HAP-1 (cell line): ENCODE data around the gene RAB31.

Source experiments
- DNase-seq, 2 experiments: peaks; one replicate each; pipeline ENCODE4 v3.0.0-alpha.2; 2016 to 2020; ENCODE audit warnings: low spot score in 2 of 2
- H3K27me3 ChIP-seq: fragments of 250-450 bp; sonication (Bioruptor Pico); 2 replicates; pipeline ENCODE4 v1.5.1; 2020; ENCODE audit warnings: low read depth, mild to moderate bottlenecking, moderate library complexity
- H3K36me3 ChIP-seq: fragments of 250-450 bp; sonication (Bioruptor Pico); replicated peaks from 2 replicates; pipeline ENCODE4 v1.5.1; 2020; ENCODE audit warnings: mild to moderate bottlenecking
- H3K4me1 ChIP-seq: fragments of 250-450 bp; sonication (Bioruptor Pico); 2 replicates; pipeline ENCODE4 v1.5.1; 2020; ENCODE audit warnings: mild to moderate bottlenecking
- H3K4me3 ChIP-seq: fragments of 250-450 bp; sonication (Bioruptor Pico); 2 replicates; pipeline ENCODE4 v1.5.1; 2020; ENCODE audit warnings: mild to moderate bottlenecking, moderate library complexity
- H3K9me3 ChIP-seq: fragments of 250-450 bp; sonication (Bioruptor Pico); 2 replicates; pipeline ENCODE4 v1.5.1; 2020; ENCODE audit warnings: mild to moderate bottlenecking, moderate library complexity
- in situ Hi-C: fragments of 300-500 bp; cut with MboI; formaldehyde crosslinking; loops from 3 replicates; pipeline ENCODE4 v1.14.3; 2020; ENCODE audit warnings: low sequenced_read_pairs, inconsistent platforms, mixed read lengths

RAB31 gene

DNA sequence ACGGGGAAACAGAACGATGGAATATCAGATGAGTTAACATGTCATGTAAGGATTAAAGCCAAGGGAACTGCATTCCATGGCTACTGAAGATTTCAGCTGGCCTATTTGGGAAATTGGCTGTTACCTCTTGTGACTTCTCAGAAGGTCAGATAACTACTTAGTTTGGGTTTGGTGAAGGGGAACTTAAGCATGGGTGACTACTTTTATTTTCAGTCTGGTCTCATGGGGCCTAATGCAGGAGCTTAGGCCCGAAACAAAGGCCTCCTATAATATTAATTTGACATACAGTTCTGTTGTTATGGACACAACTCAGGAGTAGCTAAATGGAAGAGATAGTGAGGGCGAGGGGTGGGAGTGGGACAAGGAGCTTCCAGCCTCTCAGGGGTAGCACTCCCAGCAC, 133.7 kb downstream of the RAB31 start:
- Histone ChIP-seq H3K9me3 (no peaks in the 10 kb centered on the region), H3K4me3 (no peak overlapping the region), H3K27me3 (no peaks in the 10 kb centered on the region), H3K4me1 (no peaks in the 10 kb centered on the region), H3K36me3 (no peaks in the 10 kb centered on the region)
- in situ Hi-C loops = no loop called here
- no peak for DNase-seq

- no peak for DNase-seq
- in situ Hi-C loops = no loop called here
- H3K4me1 ChIP-seq = no peaks in the 10 kb centered on the region
- no peaks in the 10 kb centered on the region for H3K9me3 ChIP-seq
- no peak overlapping the region for H3K4me3 ChIP-seq
- H3K36me3 ChIP-seq = no peaks in the 10 kb centered on the region
- no peaks in the 10 kb centered on the region for H3K27me3 ChIP-seq
These were observed 134.3 kb downstream of the RAB31 start for GRCh38 chr18:9842448-9842847.

DNA sequence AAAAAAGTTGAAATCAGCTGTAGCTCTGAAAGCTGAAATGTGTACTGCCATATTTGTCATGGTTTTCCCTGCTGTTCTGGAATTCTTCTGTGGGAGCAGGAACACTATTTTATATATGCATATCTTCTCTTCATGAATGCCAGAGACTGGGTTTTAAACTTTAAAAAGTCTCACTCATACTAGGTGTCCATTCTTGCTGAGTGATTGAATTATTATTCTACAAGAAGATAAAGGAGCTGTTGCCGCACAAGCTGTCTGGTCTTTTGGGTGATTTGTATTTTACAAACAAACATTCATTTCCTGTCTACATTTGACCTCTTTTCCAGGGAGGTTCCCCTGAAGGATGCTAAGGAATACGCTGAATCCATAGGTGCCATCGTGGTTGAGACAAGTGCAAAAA, 137.2 kb downstream of the RAB31 start:
- Histone ChIP-seq H3K9me3 (no peaks in the 10 kb centered on the region), H3K4me3 (no peak overlapping the region), H3K27me3 (no peaks in the 10 kb centered on the region), H3K4me1 (no peaks in the 10 kb centered on the region), H3K36me3 (no peaks in the 10 kb centered on the region)
- no peak for DNase-seq
- in situ Hi-C loops = no loop called here

DNA sequence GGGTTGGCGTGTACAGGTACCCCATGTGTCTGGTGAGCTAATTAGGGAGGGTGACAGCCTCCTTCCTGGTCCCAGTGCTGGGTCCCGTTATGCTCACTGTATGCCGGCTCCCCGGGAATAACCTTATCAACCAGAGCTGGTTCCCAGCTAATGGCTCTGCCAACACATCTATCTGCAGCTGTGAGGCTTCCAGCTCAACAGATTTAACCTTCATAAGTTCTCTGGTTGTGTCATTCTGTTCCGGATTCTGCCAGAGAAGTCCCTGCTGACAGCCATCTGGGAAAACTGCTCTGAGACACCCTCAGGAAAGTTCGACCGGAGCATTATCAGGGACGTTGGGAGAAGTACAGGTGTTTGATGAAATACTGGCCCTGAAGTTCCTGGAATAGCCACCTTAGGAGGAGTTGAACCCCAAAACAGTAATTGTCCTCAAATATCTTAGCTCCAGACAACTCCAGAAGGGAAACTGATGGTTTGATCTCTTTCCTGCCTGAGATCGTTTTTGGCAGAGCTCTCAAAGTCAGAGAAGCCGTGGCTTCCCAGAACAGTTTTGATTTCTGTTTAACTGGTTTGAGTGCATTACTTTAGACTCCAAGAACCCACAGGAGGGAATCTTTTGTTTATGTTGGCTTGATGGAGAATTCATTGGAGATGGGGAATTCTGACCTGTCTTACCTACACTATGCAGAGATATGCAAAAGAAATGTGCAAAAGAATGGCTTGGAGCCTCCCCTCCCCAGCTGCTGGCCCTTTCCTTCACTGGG, 138.2 kb downstream of the RAB31 start:
- in situ Hi-C loops = no loop called here
- Histone ChIP-seq H3K27me3 (no peaks in the 10 kb centered on the region), H3K36me3 (no peaks in the 10 kb centered on the region), H3K9me3 (no peaks in the 10 kb centered on the region), H3K4me1 (no peaks in the 10 kb centered on the region), H3K4me3 (no peak overlapping the region)
- no peak for DNase-seq

GRCh38 chr18:9848170-9848879, 140.2 kb downstream of the RAB31 start:
- in situ Hi-C loops = no loop called here
- Histone ChIP-seq H3K36me3 (no peaks in the 10 kb centered on the region), H3K9me3 (no peaks in the 10 kb centered on the region), H3K27me3 (no peaks in the 10 kb centered on the region), H3K4me1 (no peaks in the 10 kb centered on the region), H3K4me3 (no peak overlapping the region)
- no peak for DNase-seq

DNA sequence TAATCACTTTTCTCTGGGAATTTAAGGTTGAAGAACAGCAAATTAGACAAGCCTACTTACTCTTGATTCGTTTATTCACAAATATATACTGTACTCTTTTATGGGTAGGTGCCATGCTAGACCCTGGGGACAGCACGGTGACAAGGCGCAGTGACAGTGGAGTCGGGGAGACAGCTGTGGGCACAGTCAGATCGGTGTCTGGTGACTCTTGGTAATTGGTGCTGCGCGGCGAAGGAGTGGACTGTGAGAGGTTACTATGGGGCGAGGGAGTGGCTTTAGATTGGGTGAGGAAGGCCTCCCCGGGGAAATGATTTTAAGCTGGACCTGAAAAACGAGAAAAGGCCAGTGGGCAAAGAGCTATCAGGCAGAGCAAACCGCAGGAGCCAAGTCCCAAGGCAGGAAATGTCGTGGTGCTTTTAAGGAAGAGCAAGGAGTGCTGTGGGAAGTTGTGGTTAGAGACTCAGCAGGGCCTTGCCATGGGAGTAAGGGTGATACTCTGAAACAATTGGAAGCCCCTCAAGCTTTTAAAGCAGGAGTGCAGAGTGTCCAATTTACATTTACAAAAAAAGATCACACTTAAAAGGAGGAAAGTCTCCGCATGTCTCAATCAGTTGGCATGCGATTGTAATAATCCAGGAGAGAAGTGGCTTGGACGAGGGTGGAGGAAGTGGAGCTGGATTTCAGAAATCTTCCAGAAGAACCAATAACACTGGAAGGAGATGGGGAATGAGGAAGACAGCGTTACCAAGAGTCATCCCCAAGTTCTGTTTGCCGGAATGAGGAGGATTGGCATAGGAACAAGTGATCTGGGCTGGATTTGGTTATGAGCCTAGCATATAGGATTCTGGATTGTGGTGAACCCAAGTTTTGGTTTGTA, 141.5 kb downstream of the RAB31 start:
- no peak overlapping the region for H3K4me3 ChIP-seq
- no peaks in the 10 kb centered on the region for H3K36me3 ChIP-seq
- DNase-seq = no peak
- H3K27me3 ChIP-seq = no peaks in the 10 kb centered on the region
- in situ Hi-C loops = no loop called here
- H3K4me1 ChIP-seq = no peaks in the 10 kb centered on the region
- H3K9me3 ChIP-seq = no peaks in the 10 kb centered on the region

GRCh38 chr18:9850309-9850708, 142.2 kb downstream of the RAB31 start:
- Histone ChIP-seq H3K9me3 (no peaks in the 10 kb centered on the region), H3K27me3 (no peaks in the 10 kb centered on the region), H3K4me1 (no peaks in the 10 kb centered on the region), H3K4me3 (no peak overlapping the region), H3K36me3 (no peaks in the 10 kb centered on the region)
- in situ Hi-C loops = no loop called here
- no peak for DNase-seq

DNA sequence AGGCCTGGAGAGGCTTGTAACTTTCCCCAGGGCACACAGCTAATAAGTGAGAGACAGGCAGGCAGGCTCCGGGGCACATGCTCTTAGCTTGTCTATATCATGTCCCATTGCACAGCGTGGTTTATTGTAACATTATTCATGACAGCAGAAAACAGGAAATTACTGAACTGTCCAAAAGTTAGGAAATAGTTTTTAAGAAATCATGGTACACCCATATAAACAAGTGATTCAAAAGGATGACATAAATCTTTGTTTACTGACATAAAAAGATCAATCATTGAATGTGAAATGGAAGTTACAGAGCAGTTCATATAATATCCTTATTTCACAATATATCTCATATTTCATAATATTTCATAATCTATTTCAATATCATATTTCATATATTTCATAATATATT, 143.4 kb downstream of the RAB31 start:
- in situ Hi-C loops = no loop called here
- H3K27me3 ChIP-seq = no peaks in the 10 kb centered on the region
- no peaks in the 10 kb centered on the region for H3K4me1 ChIP-seq
- DNase-seq = no peak
- no peaks in the 10 kb centered on the region for H3K36me3 ChIP-seq
- no peaks in the 10 kb centered on the region for H3K9me3 ChIP-seq
- no peak overlapping the region for H3K4me3 ChIP-seq

- Histone ChIP-seq H3K36me3 (no peaks in the 10 kb centered on the region), H3K4me1 (no peaks in the 10 kb centered on the region), H3K4me3 (no peak overlapping the region), H3K27me3 (no peaks in the 10 kb centered on the region), H3K9me3 (no peaks in the 10 kb centered on the region)
- DNase-seq = no peak
- in situ Hi-C loops = no loop called here
These were observed 144.4 kb downstream of the RAB31 start for GRCh38 chr18:9852266-9853081.

GRCh38 chr18:9854801-9855676, 146.9 kb downstream of the RAB31 start:
- H3K4me1 ChIP-seq = no peaks in the 10 kb centered on the region
- in situ Hi-C loops = no loop called here
- no peaks in the 10 kb centered on the region for H3K36me3 ChIP-seq
- H3K27me3 ChIP-seq = no peaks in the 10 kb centered on the region
- no peak overlapping the region for H3K4me3 ChIP-seq
- DNase-seq = no peak
- H3K9me3 ChIP-seq = no peaks in the 10 kb centered on the region

- Histone ChIP-seq H3K4me1 (no peaks in the 10 kb centered on the region), H3K9me3 (no peaks in the 10 kb centered on the region), H3K4me3 (no peak overlapping the region), H3K36me3 (no peaks in the 10 kb centered on the region), H3K27me3 (no peaks in the 10 kb centered on the region)
- in situ Hi-C loops = no loop called here
- no peak for DNase-seq
These were observed 147.6 kb downstream of the RAB31 start for GRCh38 chr18:9855681-9856080.

DNA sequence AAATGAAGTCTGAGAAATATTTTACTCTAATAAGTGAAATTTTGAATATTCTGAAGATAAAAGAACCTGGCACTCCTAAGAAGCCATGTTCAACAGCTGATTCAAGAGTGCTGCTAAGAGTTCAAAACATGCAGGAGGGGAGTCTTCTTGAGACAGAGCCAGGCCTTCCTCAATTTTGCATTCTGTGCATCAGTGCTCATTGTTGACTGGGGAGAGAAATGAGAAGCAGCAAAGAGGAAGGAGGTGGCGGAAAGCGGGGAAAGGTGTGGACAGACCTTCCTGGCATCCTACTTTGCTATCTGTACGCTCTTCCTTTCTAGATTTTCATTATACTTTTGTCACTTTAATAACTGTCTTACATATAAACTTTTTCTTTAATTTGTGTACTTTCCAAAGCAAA, 148.0 kb downstream of the RAB31 start:
- in situ Hi-C loops = no loop called here
- Histone ChIP-seq H3K4me1 (no peaks in the 10 kb centered on the region), H3K36me3 (no peaks in the 10 kb centered on the region), H3K9me3 (no peaks in the 10 kb centered on the region), H3K4me3 (no peak overlapping the region), H3K27me3 (no peaks in the 10 kb centered on the region)
- DNase-seq = no peak
